Colonic mucosa (tissue), 4 donors: ENCODE data around the gene USP11. TPM values are rescaled to one million over a fixed set of nuclear protein-coding genes. Genes with fewer than 3 reads are reported as not detected.
A peak's percentile ranks its signal among the peaks of the same experiment; 100 is the strongest.

Source experiments
- DNase-seq: peaks from one replicate; pipeline ENCODE4 v3.0.0-alpha.2; 2020
- H3K27ac ChIP-seq: fragments of 200-600 bp; one replicate; pipeline ENCODE4 v1.8.0; 2021
- H3K27me3 ChIP-seq: fragments of 200-600 bp; one replicate; pipeline ENCODE4 v1.8.0; 2021
- H3K36me3 ChIP-seq: fragments of 200-600 bp; one replicate; pipeline ENCODE4 v1.8.0; 2021
- H3K4me1 ChIP-seq: fragments of 200-600 bp; one replicate; pipeline ENCODE4 v1.8.0; 2021; ENCODE audit warnings: mild to moderate bottlenecking
- H3K4me3 ChIP-seq: fragments of 200-600 bp; one replicate; pipeline ENCODE4 v1.8.0; 2021
- H3K9ac ChIP-seq, 2 donors: one replicate each; pipeline ENCODE4 v1.7.0; 2013; ENCODE audit warnings: control low read depth in 2 of 2, low read depth in 2 of 2, low read length in 2 of 2
- H3K9me3 ChIP-seq: fragments of 200-600 bp; one replicate; pipeline ENCODE4 v1.8.0; 2021
- intact Hi-C: fragments of 100-400 bp; cut with DNase I; formaldehyde crosslinking; loops from one replicate; pipeline ENCODE4 v1.14.1; 2022
- total RNA-seq, 2 donors: library from RNA; stranded (reverse); fragmentation: NEBNext Ultra II Directional in 1 of 2; extraction: Animal tissue kit (Norgen Biotek cat#: 25700) in 1 of 2; gene quantifications; one replicate each; pipeline ENCODE4 v1.2.1, GENCODE V29; 2021
- TF ChIP-seq, protein P1 (sequence below): fragments of 200-600 bp; IDR thresholded peaks from one replicate; pipeline ENCODE4 v1.8.0; 2022; ENCODE audit warnings: antibody characterized with exemption, mild to moderate bottlenecking
- donor health status: healthy.
- donor health status: DM: no; HTN: no; CAD: no.
- donor health status: DM: no; HTN: no; CAD: no.

Gene USP11
- total RNA-seq, 2 donors from 2014 or later, result 20.7 to 22.9 TPM

DNA sequence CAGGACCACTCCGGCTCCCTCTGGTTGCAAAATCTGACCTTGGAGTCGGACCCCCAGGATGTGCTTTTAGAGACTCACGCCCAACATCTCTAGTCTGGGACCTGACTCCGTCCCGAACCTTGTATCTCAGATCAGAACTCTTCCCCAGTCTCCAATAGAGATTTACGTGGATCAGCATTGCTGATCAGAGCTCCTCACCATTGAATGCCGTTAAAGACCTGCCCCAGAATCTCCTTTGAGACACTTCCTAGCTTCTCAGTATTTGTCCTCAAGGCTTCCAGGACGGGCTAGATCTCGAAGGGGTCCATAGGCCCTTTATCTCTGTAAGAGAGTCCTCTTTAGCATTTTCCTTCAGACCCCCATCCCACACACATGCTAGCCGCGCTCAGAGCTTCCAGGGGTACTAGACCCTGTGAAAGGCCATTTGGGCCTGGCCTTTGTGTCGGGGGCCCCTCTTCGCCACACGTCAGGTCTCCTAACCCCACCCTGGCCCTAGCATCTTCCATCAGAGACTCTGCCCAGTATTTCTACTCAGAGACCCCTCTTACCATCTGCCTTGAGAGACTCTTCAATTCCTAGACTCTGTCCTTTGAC, 38.5 kb upstream of the USP11 start:
- Histone ChIP-seq H3K27me3 (no peaks in the 10 kb centered on the region), H3K36me3 (peaks cover 4% of the 10 kb centered on the region), H3K9me3 (no peaks in the 10 kb centered on the region), H3K9ac (peak overlapping the region; percentile 93 to 99), H3K4me3 (peak overlapping the region; percentile 82), H3K4me1 (peaks cover 16% of the 10 kb centered on the region), H3K27ac (peak overlapping the region; percentile 85)
- no peak for DNase-seq
- TF ChIP-seq, protein P1, sequence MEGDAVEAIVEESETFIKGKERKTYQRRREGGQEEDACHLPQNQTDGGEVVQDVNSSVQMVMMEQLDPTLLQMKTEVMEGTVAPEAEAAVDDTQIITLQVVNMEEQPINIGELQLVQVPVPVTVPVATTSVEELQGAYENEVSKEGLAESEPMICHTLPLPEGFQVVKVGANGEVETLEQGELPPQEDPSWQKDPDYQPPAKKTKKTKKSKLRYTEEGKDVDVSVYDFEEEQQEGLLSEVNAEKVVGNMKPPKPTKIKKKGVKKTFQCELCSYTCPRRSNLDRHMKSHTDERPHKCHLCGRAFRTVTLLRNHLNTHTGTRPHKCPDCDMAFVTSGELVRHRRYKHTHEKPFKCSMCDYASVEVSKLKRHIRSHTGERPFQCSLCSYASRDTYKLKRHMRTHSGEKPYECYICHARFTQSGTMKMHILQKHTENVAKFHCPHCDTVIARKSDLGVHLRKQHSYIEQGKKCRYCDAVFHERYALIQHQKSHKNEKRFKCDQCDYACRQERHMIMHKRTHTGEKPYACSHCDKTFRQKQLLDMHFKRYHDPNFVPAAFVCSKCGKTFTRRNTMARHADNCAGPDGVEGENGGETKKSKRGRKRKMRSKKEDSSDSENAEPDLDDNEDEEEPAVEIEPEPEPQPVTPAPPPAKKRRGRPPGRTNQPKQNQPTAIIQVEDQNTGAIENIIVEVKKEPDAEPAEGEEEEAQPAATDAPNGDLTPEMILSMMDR, result no peak
- intact Hi-C loops, result loop anchor here (5.0 to 10.0 kb wide), 2 partner anchors 188 to 331 kb away; no protein-coding TSS in a partner anchor

DNA sequence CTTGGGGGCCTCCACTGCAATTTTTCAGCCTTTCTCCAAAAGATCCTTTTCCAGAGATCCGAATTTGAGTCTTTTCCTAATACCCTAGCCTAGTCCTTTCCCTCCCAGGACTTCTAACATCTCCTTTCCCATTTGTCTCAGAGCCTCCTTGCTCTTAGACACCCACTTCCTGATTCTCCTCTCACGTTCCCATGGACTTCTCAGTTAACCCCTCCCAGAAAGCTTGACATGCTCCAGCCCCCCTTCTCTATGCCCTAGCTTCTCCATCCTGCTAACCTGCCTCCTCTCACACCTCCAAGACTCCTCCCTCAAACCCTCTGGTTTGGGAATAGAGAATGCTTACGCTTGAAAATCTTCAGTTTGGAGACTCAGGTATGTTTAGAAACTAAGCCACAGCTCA, 36.7 kb upstream of the USP11 start:
- Histone ChIP-seq H3K36me3 (peaks cover 17% of the 10 kb centered on the region), H3K9me3 (no peaks in the 10 kb centered on the region), H3K4me1 (peaks cover 16% of the 10 kb centered on the region), H3K4me3 (no peak overlapping the region), H3K9ac (peak overlapping the region in 1 of 2 donors; percentile 27), H3K27me3 (no peaks in the 10 kb centered on the region), H3K27ac (no peak overlapping the region)
- intact Hi-C loops, result loop anchor here (10.0 kb wide), 1 partner anchor 329 kb away; no protein-coding TSS in a partner anchor
- DNase-seq, result no peak
- TF ChIP-seq, protein P1, result no peak

DNA sequence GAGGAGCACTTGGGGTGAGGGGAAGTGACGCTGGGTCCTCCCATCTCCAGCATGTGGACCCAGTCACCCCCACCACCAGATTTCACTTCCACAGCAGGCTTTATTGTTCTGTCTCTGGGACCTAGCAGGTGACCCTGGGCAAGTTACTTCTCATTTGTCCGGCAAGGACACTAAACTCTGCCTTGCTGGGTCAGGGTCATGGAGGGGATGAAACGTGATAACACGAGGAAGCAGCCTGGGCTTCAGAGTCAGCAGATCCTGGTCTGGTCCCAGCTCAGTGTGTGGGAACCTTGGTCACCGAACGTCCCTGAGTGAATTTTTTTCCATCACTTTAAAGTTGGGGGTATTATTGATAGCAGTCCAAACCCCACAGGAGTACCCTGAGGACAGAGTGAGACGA, 35.3 kb upstream of the USP11 start:
- no peak overlapping the region for H3K9ac ChIP-seq
- H3K4me3 ChIP-seq, result no peak overlapping the region
- intact Hi-C loops, result loop anchor here (10.0 kb wide), 1 partner anchor 327 kb away; no protein-coding TSS in a partner anchor
- no peaks in the 10 kb centered on the region for H3K9me3 ChIP-seq
- no peak overlapping the region for H3K27ac ChIP-seq
- no peak for DNase-seq
- peaks cover 29% of the 10 kb centered on the region for H3K36me3 ChIP-seq
- peaks cover 16% of the 10 kb centered on the region for H3K4me1 ChIP-seq
- no peaks in the 10 kb centered on the region for H3K27me3 ChIP-seq
- TF ChIP-seq, protein P1, result no peak

DNA sequence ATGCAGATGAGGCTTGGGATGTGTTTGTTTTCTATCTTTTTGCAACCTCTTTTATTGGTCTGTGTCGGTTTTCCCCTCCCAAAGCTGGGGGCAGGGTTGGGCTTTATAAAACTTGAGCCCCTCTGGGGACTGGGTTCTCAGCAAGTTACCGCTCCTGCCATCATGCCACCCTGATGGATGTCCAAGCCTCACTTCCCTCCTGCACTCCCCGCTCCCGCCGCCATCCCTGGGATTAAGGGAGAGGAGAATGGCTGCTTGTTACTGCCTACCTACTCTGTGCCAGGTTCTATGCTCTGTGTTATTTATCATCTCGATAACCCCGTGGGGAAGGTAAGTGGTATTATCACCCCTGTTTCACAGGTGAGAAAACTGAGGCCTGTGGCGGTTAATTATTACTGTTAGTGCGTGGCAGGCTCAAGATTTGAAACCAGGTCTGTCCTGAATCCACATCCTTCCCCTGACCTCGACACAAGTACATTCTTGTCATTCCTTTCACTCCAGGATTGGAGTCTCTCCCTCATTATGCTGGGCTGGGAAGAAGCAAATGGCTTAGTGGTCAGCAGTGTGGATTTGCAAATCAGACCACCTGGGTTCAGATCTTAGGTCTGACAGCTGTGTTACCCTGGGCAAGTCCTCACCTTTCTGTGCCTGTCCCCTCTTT, 34.7 kb upstream of the USP11 start:
- Histone ChIP-seq H3K4me1 (peaks cover 16% of the 10 kb centered on the region), H3K36me3 (peaks cover 35% of the 10 kb centered on the region), H3K27ac (no peak overlapping the region), H3K27me3 (no peaks in the 10 kb centered on the region), H3K9ac (no peak overlapping the region), H3K4me3 (no peak overlapping the region), H3K9me3 (no peaks in the 10 kb centered on the region)
- no peak for DNase-seq
- TF ChIP-seq, protein P1, result no peak
- intact Hi-C loops, result loop anchor here (10.0 kb wide), 1 partner anchor 327 kb away; no protein-coding TSS in a partner anchor

DNA sequence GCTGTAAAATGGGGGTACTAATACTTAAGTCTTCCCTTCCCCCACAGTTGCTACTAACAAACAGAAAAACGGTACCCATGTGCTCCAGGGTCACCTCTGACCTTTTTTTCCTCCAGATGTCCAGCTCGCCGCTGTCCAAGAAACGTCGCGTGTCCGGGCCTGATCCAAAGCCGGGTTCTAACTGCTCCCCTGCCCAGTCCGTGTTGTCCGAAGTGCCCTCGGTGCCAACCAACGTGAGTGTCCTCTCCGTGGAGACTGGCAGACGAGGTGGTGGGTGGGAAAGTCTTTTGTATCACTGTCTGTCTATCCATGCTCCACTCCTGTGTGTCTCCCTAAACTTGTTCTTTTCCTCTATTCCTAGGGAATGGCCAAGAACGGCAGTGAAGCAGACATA, 34.1 kb upstream of the USP11 start:
- DNase-seq, result no peak

More for the DNA sequence above, 34.1 kb upstream of the USP11 start:
- no peaks in the 10 kb centered on the region for H3K9me3 ChIP-seq
- H3K27ac ChIP-seq, result no peak overlapping the region
- H3K9ac ChIP-seq, result no peak overlapping the region
- no peaks in the 10 kb centered on the region for H3K27me3 ChIP-seq
- H3K4me3 ChIP-seq, result no peak overlapping the region
- intact Hi-C loops, result loop anchor here (10.0 kb wide), 1 partner anchor 326 kb away; no protein-coding TSS in a partner anchor
- TF ChIP-seq, protein P1, result no peak
- peaks cover 38% of the 10 kb centered on the region for H3K36me3 ChIP-seq
- H3K4me1 ChIP-seq, result peaks cover 16% of the 10 kb centered on the region
